ENCODE data around the gene ZFHX3. TPM values are rescaled to one million over a fixed set of nuclear protein-coding genes. Genes with fewer than 3 reads are reported as not detected.

ZFHX3 gene
- total RNA-seq, 2 donors from 2014 or later = 0.79 to 2.2 TPM

- Mint-ChIP-seq H3K27ac (no peak overlapping the region), H3K27me3 (ENCODE audit: insufficient read depth) (peaks cover 7% of the 10 kb centered on the region), H3K9me3 (no peaks in the 10 kb centered on the region), H3K4me1 (no peaks in the 10 kb centered on the region), H3K4me3 (no peak overlapping the region), H3K36me3 (ENCODE audit: low read depth) (no peaks in the 10 kb centered on the region)
- Histone ChIP-seq H3K27ac (ENCODE audit: low read depth, low read length) (no peak overlapping the region), H3K27me3 (ENCODE audit: control insufficient read depth, insufficient read depth, low read length, poor library complexity, severe bottlenecking) (peaks cover 6% of the 10 kb centered on the region), H3K9me3 (ENCODE audit: control insufficient read depth, low read length) (no peaks in the 10 kb centered on the region), H3K9ac (ENCODE audit: extremely low read depth, low read length, poor library complexity, severe bottlenecking) (no peak overlapping the region), H3K36me3 (ENCODE audit: control insufficient read depth, insufficient read depth, low read length) (no peaks in the 10 kb centered on the region), H3K4me1 (ENCODE audit: control insufficient read depth, insufficient read depth, low read length) (no peaks in the 10 kb centered on the region), H3K4me3 (ENCODE audit: low read length) (no peak overlapping the region)
- TF ChIP-seq, protein P1, sequence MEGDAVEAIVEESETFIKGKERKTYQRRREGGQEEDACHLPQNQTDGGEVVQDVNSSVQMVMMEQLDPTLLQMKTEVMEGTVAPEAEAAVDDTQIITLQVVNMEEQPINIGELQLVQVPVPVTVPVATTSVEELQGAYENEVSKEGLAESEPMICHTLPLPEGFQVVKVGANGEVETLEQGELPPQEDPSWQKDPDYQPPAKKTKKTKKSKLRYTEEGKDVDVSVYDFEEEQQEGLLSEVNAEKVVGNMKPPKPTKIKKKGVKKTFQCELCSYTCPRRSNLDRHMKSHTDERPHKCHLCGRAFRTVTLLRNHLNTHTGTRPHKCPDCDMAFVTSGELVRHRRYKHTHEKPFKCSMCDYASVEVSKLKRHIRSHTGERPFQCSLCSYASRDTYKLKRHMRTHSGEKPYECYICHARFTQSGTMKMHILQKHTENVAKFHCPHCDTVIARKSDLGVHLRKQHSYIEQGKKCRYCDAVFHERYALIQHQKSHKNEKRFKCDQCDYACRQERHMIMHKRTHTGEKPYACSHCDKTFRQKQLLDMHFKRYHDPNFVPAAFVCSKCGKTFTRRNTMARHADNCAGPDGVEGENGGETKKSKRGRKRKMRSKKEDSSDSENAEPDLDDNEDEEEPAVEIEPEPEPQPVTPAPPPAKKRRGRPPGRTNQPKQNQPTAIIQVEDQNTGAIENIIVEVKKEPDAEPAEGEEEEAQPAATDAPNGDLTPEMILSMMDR (conservative IDR thresholded peaks at IDR 0.05) = no peak
- DNase-seq = no peak
- WGBS, 2 experiments (ENCODE audit: insufficient coverage in 1 of 2, insufficient read length in 1 of 2) = 86% methylated on average over 7 of the region's 7 CpGs; no CpG with 5 or more reads in 1 of the 2 experiments
Measured at GRCh38 chr16:72902206-72902605, 145.7 kb downstream of the ZFHX3 start.

DNA sequence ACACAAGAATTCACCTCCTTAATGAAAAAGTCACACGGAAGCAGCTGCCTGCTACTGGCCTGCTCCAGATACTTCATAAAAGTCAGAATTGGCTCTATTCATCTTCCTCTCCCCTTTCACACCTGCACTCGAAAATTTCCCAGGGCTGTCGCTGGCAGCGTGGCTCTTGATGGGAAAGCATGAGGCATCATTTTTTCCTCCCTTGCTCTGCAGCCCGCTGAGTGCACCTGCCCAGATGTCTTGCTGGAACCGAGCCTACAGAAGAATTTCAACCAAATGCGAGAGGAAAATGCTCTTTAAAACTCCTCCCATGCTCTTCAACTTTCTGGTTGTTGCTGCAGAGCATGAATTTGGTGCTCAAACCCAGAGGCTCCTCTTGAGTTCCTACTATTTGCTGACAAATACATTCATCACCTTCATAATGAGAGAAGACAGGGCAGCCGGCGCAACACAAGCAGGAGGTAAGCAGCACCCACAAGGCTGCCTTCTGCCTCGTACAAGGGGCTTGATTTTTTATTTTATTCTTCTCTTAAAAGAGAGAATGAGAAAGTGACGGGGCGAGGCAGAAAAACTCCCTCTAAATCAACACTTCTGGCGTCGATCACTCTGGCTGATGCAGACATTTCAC lies 146.8 kb downstream of the ZFHX3 start:
- peaks cover 6% of the 10 kb centered on the region for H3K27me3 ChIP-seq (ENCODE audit: control insufficient read depth, insufficient read depth, low read length, poor library complexity, severe bottlenecking)
- 90 to 93% methylated on average over 11 of the region's 14 CpGs for WGBS, 2 experiments (ENCODE audit: insufficient coverage in 1 of 2, insufficient read length in 1 of 2)
- H3K4me3 ChIP-seq (ENCODE audit: low read length) = no peak overlapping the region
- H3K9ac ChIP-seq (ENCODE audit: extremely low read depth, low read length, poor library complexity, severe bottlenecking) = no peak overlapping the region
- H3K4me1 ChIP-seq (ENCODE audit: control insufficient read depth, insufficient read depth, low read length) = no peaks in the 10 kb centered on the region
- H3K36me3 ChIP-seq (ENCODE audit: control insufficient read depth, insufficient read depth, low read length) = no peaks in the 10 kb centered on the region
- Mint-ChIP-seq H3K36me3 (ENCODE audit: low read depth) (no peaks in the 10 kb centered on the region), H3K27me3 (ENCODE audit: insufficient read depth) (peaks cover 7% of the 10 kb centered on the region), H3K4me3 (no peak overlapping the region), H3K27ac (no peak overlapping the region), H3K4me1 (no peaks in the 10 kb centered on the region), H3K9me3 (no peaks in the 10 kb centered on the region)
- H3K9me3 ChIP-seq (ENCODE audit: control insufficient read depth, low read length) = no peaks in the 10 kb centered on the region
- TF ChIP-seq, protein P1 (conservative IDR thresholded peaks at IDR 0.05) = no peak
- H3K27ac ChIP-seq (ENCODE audit: low read depth, low read length) = no peak overlapping the region
- DNase-seq = no peak

- Mint-ChIP-seq H3K36me3 (ENCODE audit: low read depth) (no peaks in the 10 kb centered on the region), H3K4me3 (no peak overlapping the region), H3K27me3 (ENCODE audit: insufficient read depth) (peaks cover 5% of the 10 kb centered on the region), H3K9me3 (no peaks in the 10 kb centered on the region), H3K27ac (no peak overlapping the region), H3K4me1 (no peaks in the 10 kb centered on the region)
- no peaks in the 10 kb centered on the region for H3K4me1 ChIP-seq (ENCODE audit: control insufficient read depth, insufficient read depth, low read length)
- H3K36me3 ChIP-seq (ENCODE audit: control insufficient read depth, insufficient read depth, low read length) = no peaks in the 10 kb centered on the region
- 92 to 100% methylated on average over 3 to 7 of the region's 8 CpGs for WGBS, 2 experiments (ENCODE audit: insufficient coverage in 1 of 2, insufficient read length in 1 of 2)
- no peaks in the 10 kb centered on the region for H3K9me3 ChIP-seq (ENCODE audit: control insufficient read depth, low read length)
- H3K9ac ChIP-seq (ENCODE audit: extremely low read depth, low read length, poor library complexity, severe bottlenecking) = no peak overlapping the region
- H3K27ac ChIP-seq (ENCODE audit: low read depth, low read length) = no peak overlapping the region
- H3K4me3 ChIP-seq (ENCODE audit: low read length) = no peak overlapping the region
- no peak for DNase-seq
- H3K27me3 ChIP-seq (ENCODE audit: control insufficient read depth, insufficient read depth, low read length, poor library complexity, severe bottlenecking) = peaks cover 6% of the 10 kb centered on the region
- TF ChIP-seq, protein P1 (conservative IDR thresholded peaks at IDR 0.05) = no peak
Measured at GRCh38 chr16:72898216-72898825, 149.6 kb downstream of the ZFHX3 start.
